Stomach (tissue), 9 donors: ENCODE results near the gene ENTPD2. TPM values are rescaled to one million over a fixed set of nuclear protein-coding genes. Genes with fewer than 3 reads are reported as not detected.

Source experiments
- DNase-seq, 2 donors: peaks; one replicate each; pipeline versions ENCODE4 v3.0.0 to v3.0.0-alpha.2; 2013 to 2019
- H3K27ac ChIP-seq, 5 donors: fragments of 200-600 bp in 4 of 5; sonication (generic) in 4 of 5; one replicate each; pipeline ENCODE4 v1.5.1; 2013 to 2019; ENCODE audit warnings: mild to moderate bottlenecking in 1 of 5, moderate library complexity in 1 of 5
- H3K27me3 ChIP-seq, 3 donors: fragments of 200-600 bp; sonication (generic); one replicate each; pipeline ENCODE4 v1.5.1; 2017 to 2019; ENCODE audit warnings: mixed run types in 1 of 3
- H3K36me3 ChIP-seq, 4 donors: fragments of 200-600 bp; sonication (generic); 1 replicate in 3 of 4; 2 replicates in 1 of 4; pipeline ENCODE4 v1.5.1; 2016 to 2019
- H3K4me1 ChIP-seq, 4 donors: fragments of 200-600 bp; sonication (generic); one replicate each; pipeline ENCODE4 v1.5.1; 2016 to 2019
- H3K4me3 ChIP-seq, 4 donors: fragments of 200-600 bp; sonication (generic) in 3 of 4; one replicate each; pipeline ENCODE4 v1.5.1; 2016 to 2019; ENCODE audit warnings: mild to moderate bottlenecking in 1 of 4
- H3K9me3 ChIP-seq, 4 donors: fragments of 200-600 bp; sonication (generic); one replicate each; pipeline ENCODE4 v1.5.1; 2016 to 2019
- CTCF ChIP-seq, 7 experiments: fragments of 450-650 bp in 4 of 7; fragments of 200-600 bp in 3 of 7; sonication (generic) in 3 of 7; IDR thresholded peaks; one replicate each; pipeline ENCODE4 v1.5.1; 2016 to 2019; ENCODE audit warnings: antibody characterized with exemption in 7 of 7, control low read depth in 2 of 7, mild to moderate bottlenecking in 1 of 7
- EP300 ChIP-seq: sonication (generic); formaldehyde crosslinking; IDR thresholded peaks from one replicate; pipeline ENCODE4 v1.6.1; 2017; ENCODE audit warnings: antibody characterized with exemption
- POLR2A ChIP-seq, 4 donors: fragments of 450-650 bp; IDR thresholded peaks; one replicate each; pipeline ENCODE4 v1.6.1; 2016; ENCODE audit warnings: antibody characterized with exemption in 4 of 4, control low read depth in 2 of 4, mild to moderate bottlenecking in 1 of 4, moderate library complexity in 1 of 4
- POLR2AphosphoS5 ChIP-seq, 3 donors: sonication (generic); formaldehyde crosslinking; IDR thresholded peaks; one replicate each; pipeline ENCODE4 v1.6.1; 2016; ENCODE audit warnings: antibody characterized with exemption in 3 of 3
- WGBS, 5 donors: extraction: QIAGEN DNeasy Blood & Tissue Kit in 3 of 5; methylation state at CpG; one replicate each; pipeline versions ENCODE4 v1.1.5 to v1.1.7; 2013 to 2018; 5-methylcytosine and 5-hydroxymethylcytosine counted together
- intact Hi-C: fragments of 100-400 bp; cut with DNase I; formaldehyde crosslinking; loops from one replicate; pipeline ENCODE4 v1.15.1; 2023; ENCODE audit warnings: low total_unique reads
- polyA plus RNA-seq, 3 donors: library from polyadenylated mRNA; stranded (reverse); fragments of 200-250 nt; gene quantifications; one replicate each; pipeline ENCODE4 v1.2.3, GENCODE V29; 2013
- total RNA-seq, 5 donors: library from RNA; depleted of rRNA; stranded (reverse); fragments of >200 nt; gene quantifications; one replicate each; pipeline versions ENCODE4 v1.1.0 to v1.2.3, GENCODE V29; 2014 to 2016
- donor health status: healthy with polysubstance abuse.
- donor health status: Bipolar disorder and iron deficiency.
- donor health status: healthy.

Gene ENTPD2
- total and polyA plus RNA-seq, 8 donors, result 2.0 to 11.3 (median 3.5) TPM; not detected in 1

GRCh38 chr9:137030538-137031527, 23.0 kb downstream of the ENTPD2 start:
- Histone ChIP-seq H3K27ac (peak overlapping the region in 2 of 5 donors; percentile 59 to 81), H3K27me3 (peaks cover 0 to 6% (median 0%) of the 10 kb centered on the region in 3 donors), H3K36me3 (no peaks in the 10 kb centered on the region), H3K9me3 (no peaks in the 10 kb centered on the region), H3K4me3 (peak overlapping the region in 2 of 4 donors; percentile 26 to 69), H3K4me1 (peaks cover 43 to 75% (median 63%) of the 10 kb centered on the region in 4 donors)
- intact Hi-C loops, result no loop called here
- TF ChIP-seq POLR2AphosphoS5 (IDR thresholded peaks at IDR 0.05) (no peak), CTCF (IDR thresholded peaks at IDR 0.05) (no peak), POLR2A (IDR thresholded peaks at IDR 0.05) (no peak), EP300 (no peak)
- peak in 1 of 2 donors; percentile 39 for DNase-seq
- 80 to 86% (median 85%) methylated on average over 47 to 65 of the region's 65 CpGs for WGBS, 5 donors

GRCh38 chr9:137030006-137030405, 23.9 kb downstream of the ENTPD2 start:
- Histone ChIP-seq H3K9me3 (no peaks in the 10 kb centered on the region), H3K36me3 (no peaks in the 10 kb centered on the region), H3K4me3 (peak overlapping the region in 2 of 4 donors; percentile 68 to 69), H3K27ac (peak overlapping the region in 2 of 5 donors; percentile 59 to 81), H3K27me3 (peaks cover 0 to 6% (median 0%) of the 10 kb centered on the region in 3 donors), H3K4me1 (peaks cover 48 to 75% (median 65%) of the 10 kb centered on the region in 4 donors)
- no peak for DNase-seq
- TF ChIP-seq EP300, result no peak
- no peak for TF ChIP-seq POLR2AphosphoS5 (IDR thresholded peaks at IDR 0.05)
- TF ChIP-seq POLR2A (IDR thresholded peaks at IDR 0.05), result no peak
- no peak for TF ChIP-seq CTCF (IDR thresholded peaks at IDR 0.05)
- intact Hi-C loops, result no loop called here
- 64 to 75% (median 66%) methylated on average over 9 to 15 of the region's 15 CpGs for WGBS, 5 donors

GRCh38 chr9:137029058-137029936, 24.6 kb downstream of the ENTPD2 start:
- DNase-seq, result peak; percentile 84 to 85
- H3K27me3 ChIP-seq, result peaks cover 0 to under 1% (median 0%) of the 10 kb centered on the region in 3 donors
- H3K9me3 ChIP-seq, result no peaks in the 10 kb centered on the region
- H3K4me1 ChIP-seq, result peaks cover 40 to 75% (median 60%) of the 10 kb centered on the region in 4 donors
- peak overlapping the region; percentile 54 to 81 (median 64) for H3K27ac ChIP-seq
- no peaks in the 10 kb centered on the region for H3K36me3 ChIP-seq
- intact Hi-C loops, result loop anchor here (10.0 kb wide), 1 partner anchor 74 kb away; the partner anchor contains the start of gene LCN12
- TF ChIP-seq EP300 (no peak), POLR2AphosphoS5 (IDR thresholded peaks at IDR 0.05) (peak in 1 of 3 donors; percentile 15), CTCF (IDR thresholded peaks at IDR 0.05) (peak in 6 of 7 experiments; percentile 37 to 94 (median 88))
- WGBS, 5 donors, result 25 to 38% (median 28%) methylated on average over 18 to 19 of the region's 19 CpGs
- H3K4me3 ChIP-seq, result peak overlapping the region; percentile 57 to 69 (median 64)
